HEK293 (cell line): ENCODE results near the gene FAM216A.

ENCODE experiments used
- CTCF ChIP-seq: fragments of 450-650 bp; formaldehyde crosslinking; IDR thresholded peaks from 2 replicates; pipeline ENCODE4 v1.5.1; 2016; ENCODE audit warnings: missing biosample characterization, missing genetic modification characterization
- KLF1 ChIP-seq: fragments of 450-650 bp; formaldehyde crosslinking; IDR thresholded peaks from 2 replicates; pipeline ENCODE4 v1.5.1; 2016; ENCODE audit warnings: missing biosample characterization, missing genetic modification characterization
- PATZ1 ChIP-seq: fragments of 450-650 bp; formaldehyde crosslinking; IDR thresholded peaks from 2 replicates; pipeline ENCODE4 v1.5.1; 2016; ENCODE audit warnings: missing biosample characterization, missing genetic modification characterization
- RBAK ChIP-seq: fragments of 450-650 bp; formaldehyde crosslinking; IDR thresholded peaks from 2 replicates; pipeline ENCODE4 v1.5.1; 2016; ENCODE audit warnings: missing biosample characterization, missing genetic modification characterization
- ZFP69B ChIP-seq: fragments of 450-650 bp; formaldehyde crosslinking; IDR thresholded peaks from 2 replicates; pipeline ENCODE4 v1.5.1; 2016; ENCODE audit warnings: missing biosample characterization, missing genetic modification characterization
- ZNF18 ChIP-seq: fragments of 450-650 bp; formaldehyde crosslinking; IDR thresholded peaks from 2 replicates; pipeline ENCODE4 v1.5.1; 2016; ENCODE audit warnings: missing biosample characterization, missing genetic modification characterization
- ZNF423 ChIP-seq: fragments of 450-650 bp; formaldehyde crosslinking; IDR thresholded peaks from 2 replicates; pipeline ENCODE4 v1.5.1; 2016; ENCODE audit warnings: missing biosample characterization, missing genetic modification characterization
- ZNF48 ChIP-seq: fragments of 450-650 bp; formaldehyde crosslinking; IDR thresholded peaks from 2 replicates; pipeline ENCODE4 v1.5.1; 2016; ENCODE audit warnings: missing biosample characterization, missing genetic modification characterization
- ZNF670 ChIP-seq: fragments of 450-650 bp; formaldehyde crosslinking; IDR thresholded peaks from 2 replicates; pipeline ENCODE4 v1.5.1; 2016; ENCODE audit warnings: missing biosample characterization, missing genetic modification characterization, low read depth

GRCh38 chr12:110538869-110539622 is 70.4 kb downstream of the FAM216A start:
- no peak for TF ChIP-seq KLF1
- TF ChIP-seq RBAK (tag by site-specific recombination), result no peak
- no peak for TF ChIP-seq ZNF670 (tag by site-specific recombination)
- TF ChIP-seq ZNF48 (tag by site-specific recombination), result no peak
- no peak for TF ChIP-seq CTCF (tag by site-specific recombination)
- no peak for TF ChIP-seq PATZ1
- no peak for TF ChIP-seq ZFP69B (tag by site-specific recombination)
- no peak for TF ChIP-seq ZNF423 (tag by site-specific recombination)
- TF ChIP-seq ZNF18 (tag by site-specific recombination), result no peak
